GM12865 (cell line): Measurements from ENCODE around the gene TAB2.

Experiments used
- DNase-seq: peaks from one replicate; pipeline ENCODE4 v3.0.0; 2010; ENCODE audit warnings: low read depth
- H3K4me3 ChIP-seq: 2 replicates; pipeline ENCODE4 v1.5.1; 2011; ENCODE audit warnings: mild to moderate bottlenecking, low read depth, low read length, control low read depth
- CTCF ChIP-seq: IDR thresholded peaks from 2 replicates; pipeline ENCODE4 v1.5.1; 2011; ENCODE audit warnings: low read length, control low read depth, low read depth, inconsistent platforms; ENCODE audit not compliant: insufficient read depth; ENCODE audit errors: missing control alignments

The TAB2 gene

GRCh38 chr6:149311293-149311692 is 6.2 kb upstream of the TAB2 start:
- no peak for TF ChIP-seq CTCF
- no peak for DNase-seq
- H3K4me3 ChIP-seq = no peak overlapping the region

DNA sequence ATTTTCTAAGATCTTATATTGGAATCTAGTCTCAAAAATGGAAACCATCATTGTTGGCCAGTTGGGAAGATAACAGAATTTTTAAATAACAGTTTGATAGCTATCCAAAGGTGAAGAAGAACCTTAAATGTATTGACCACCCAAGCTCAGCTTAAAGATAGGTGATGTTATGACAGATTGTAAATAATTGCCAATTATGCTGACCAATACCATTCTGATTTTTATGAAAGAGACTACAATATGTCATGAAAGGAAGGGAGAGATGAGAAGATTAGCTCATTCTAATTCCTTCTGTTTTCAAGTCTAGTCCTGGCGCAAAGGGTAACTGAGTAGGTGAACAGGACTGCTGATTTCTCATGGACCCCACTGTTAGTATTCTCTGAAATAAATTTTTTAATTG is 5.7 kb upstream of the TAB2 start:
- no peak for TF ChIP-seq CTCF

GRCh38 chr6:149313070-149313469 is 4.4 kb upstream of the TAB2 start:
- no peak for TF ChIP-seq CTCF
- no peak for DNase-seq
- H3K4me3 ChIP-seq = no peak overlapping the region

More for the DNA sequence above, 5.7 kb upstream of the TAB2 start:
- H3K4me3 ChIP-seq = no peak overlapping the region
- no peak for DNase-seq

- no peak overlapping the region for H3K4me3 ChIP-seq
- DNase-seq = no peak
- no peak for TF ChIP-seq CTCF
Measured at GRCh38 chr6:149313861-149314260, 3.7 kb upstream of the TAB2 start.

- TF ChIP-seq CTCF = no peak
- no peak for DNase-seq
Measured at GRCh38 chr6:149314325-149314905, 3.1 kb upstream of the TAB2 start.

GRCh38 chr6:149316108-149316727 is 1.3 kb upstream of the TAB2 start:
- peak overlapping the region; percentile 97 for H3K4me3 ChIP-seq
- no peak for DNase-seq

More at GRCh38 chr6:149314325-149314905, 3.1 kb upstream of the TAB2 start:
- H3K4me3 ChIP-seq = no peak overlapping the region

More at GRCh38 chr6:149316108-149316727, 1.3 kb upstream of the TAB2 start:
- TF ChIP-seq CTCF = no peak
